Colonic mucosa (tissue), 4 donors: ENCODE results near the gene FIBCD1. TPM values are rescaled to one million over a fixed set of nuclear protein-coding genes. Genes with fewer than 3 reads are reported as not detected.

ENCODE experiments used
- DNase-seq: peaks from one replicate; pipeline ENCODE4 v3.0.0-alpha.2; 2020
- H3K27ac ChIP-seq: fragments of 200-600 bp; one replicate; pipeline ENCODE4 v1.8.0; 2021
- H3K27me3 ChIP-seq: fragments of 200-600 bp; one replicate; pipeline ENCODE4 v1.8.0; 2021
- H3K36me3 ChIP-seq: fragments of 200-600 bp; one replicate; pipeline ENCODE4 v1.8.0; 2021
- H3K4me1 ChIP-seq: fragments of 200-600 bp; one replicate; pipeline ENCODE4 v1.8.0; 2021; ENCODE audit warnings: mild to moderate bottlenecking
- H3K4me3 ChIP-seq: fragments of 200-600 bp; one replicate; pipeline ENCODE4 v1.8.0; 2021
- H3K9ac ChIP-seq, 2 donors: one replicate each; pipeline ENCODE4 v1.7.0; 2013; ENCODE audit warnings: control low read depth in 2 of 2, low read depth in 2 of 2, low read length in 2 of 2
- H3K9me3 ChIP-seq: fragments of 200-600 bp; one replicate; pipeline ENCODE4 v1.8.0; 2021
- CTCF ChIP-seq: fragments of 200-600 bp; IDR thresholded peaks from one replicate; pipeline ENCODE4 v1.8.0; 2022; ENCODE audit warnings: antibody characterized with exemption, mild to moderate bottlenecking
- intact Hi-C: fragments of 100-400 bp; cut with DNase I; formaldehyde crosslinking; loops from one replicate; pipeline ENCODE4 v1.14.1; 2022
- total RNA-seq, 2 donors: library from RNA; stranded (reverse); fragmentation: NEBNext Ultra II Directional in 1 of 2; extraction: Animal tissue kit (Norgen Biotek cat#: 25700) in 1 of 2; gene quantifications; one replicate each; pipeline ENCODE4 v1.2.1, GENCODE V29; 2021
- donor health status: healthy.
- donor health status: DM: no; HTN: no; CAD: no.
- donor health status: DM: no; HTN: no; CAD: no.

FIBCD1 gene
- total RNA-seq, 2 donors from 2014 or later: 9.0 to 32.9 TPM

- Histone ChIP-seq H3K27me3 (no peaks in the 10 kb centered on the region), H3K4me1 (no peaks in the 10 kb centered on the region), H3K9ac (no peak overlapping the region), H3K27ac (no peak overlapping the region), H3K36me3 (no peaks in the 10 kb centered on the region), H3K4me3 (no peak overlapping the region), H3K9me3 (no peaks in the 10 kb centered on the region)
- intact Hi-C loops: no loop called here
- TF ChIP-seq CTCF: no peak
- no peak for DNase-seq
Measured at GRCh38 chr9:130972957-130973685, 34.1 kb upstream of the FIBCD1 start.

- Histone ChIP-seq H3K4me3 (no peak overlapping the region), H3K9me3 (no peaks in the 10 kb centered on the region), H3K4me1 (no peaks in the 10 kb centered on the region), H3K9ac (no peak overlapping the region), H3K36me3 (no peaks in the 10 kb centered on the region), H3K27ac (no peak overlapping the region), H3K27me3 (no peaks in the 10 kb centered on the region)
- intact Hi-C loops: no loop called here
- no peak for DNase-seq
- TF ChIP-seq CTCF: no peak
Measured at GRCh38 chr9:130972277-130972956, 33.4 kb upstream of the FIBCD1 start.

GRCh38 chr9:130971294-130971849, 32.3 kb upstream of the FIBCD1 start:
- no peak overlapping the region for H3K27ac ChIP-seq
- no peaks in the 10 kb centered on the region for H3K36me3 ChIP-seq
- no peaks in the 10 kb centered on the region for H3K9me3 ChIP-seq
- H3K4me3 ChIP-seq: no peak overlapping the region
- DNase-seq: no peak
- H3K27me3 ChIP-seq: no peaks in the 10 kb centered on the region
- no peaks in the 10 kb centered on the region for H3K4me1 ChIP-seq
- no peak overlapping the region for H3K9ac ChIP-seq
- intact Hi-C loops: no loop called here
- no peak for TF ChIP-seq CTCF

- H3K36me3 ChIP-seq: no peaks in the 10 kb centered on the region
- no peak overlapping the region for H3K27ac ChIP-seq
- no peaks in the 10 kb centered on the region for H3K9me3 ChIP-seq
- intact Hi-C loops: no loop called here
- no peak overlapping the region for H3K9ac ChIP-seq
- DNase-seq: no peak
- H3K4me1 ChIP-seq: no peaks in the 10 kb centered on the region
- TF ChIP-seq CTCF: no peak
- H3K27me3 ChIP-seq: no peaks in the 10 kb centered on the region
- H3K4me3 ChIP-seq: no peak overlapping the region
Measured at GRCh38 chr9:130970855-130971254, 31.8 kb upstream of the FIBCD1 start.

- intact Hi-C loops: no loop called here
- TF ChIP-seq CTCF: no peak
- H3K27me3 ChIP-seq: no peaks in the 10 kb centered on the region
- no peaks in the 10 kb centered on the region for H3K36me3 ChIP-seq
- H3K27ac ChIP-seq: no peak overlapping the region
- H3K9ac ChIP-seq: no peak overlapping the region
- no peak overlapping the region for H3K4me3 ChIP-seq
- no peak for DNase-seq
- no peaks in the 10 kb centered on the region for H3K4me1 ChIP-seq
- H3K9me3 ChIP-seq: no peaks in the 10 kb centered on the region
Measured at GRCh38 chr9:130970052-130970451, 31.0 kb upstream of the FIBCD1 start.
